ENCODE measurements around the gene ITIH6.

The ITIH6 gene

DNA sequence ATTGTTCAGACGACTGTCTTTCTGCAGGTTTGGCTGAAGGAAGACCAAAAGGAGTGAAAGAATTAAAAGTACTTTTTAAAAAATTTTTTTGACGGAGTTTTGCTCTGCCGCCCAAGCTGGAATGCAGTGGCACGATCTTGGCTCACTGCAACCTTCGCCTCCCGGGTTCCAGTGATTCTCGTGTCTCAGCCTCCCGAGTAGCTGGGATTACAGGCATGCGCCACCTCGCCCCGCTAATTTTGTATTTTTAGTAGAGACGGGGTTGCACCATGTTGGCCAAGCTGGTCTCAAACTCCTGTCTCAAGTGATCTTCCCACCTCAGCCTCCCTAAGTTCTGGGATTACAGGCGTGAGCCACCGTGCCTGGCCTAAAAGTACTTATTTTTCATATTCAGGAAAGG lies 86.3 kb downstream of the ITIH6 start:
- DNase-seq, result no peak

DNA sequence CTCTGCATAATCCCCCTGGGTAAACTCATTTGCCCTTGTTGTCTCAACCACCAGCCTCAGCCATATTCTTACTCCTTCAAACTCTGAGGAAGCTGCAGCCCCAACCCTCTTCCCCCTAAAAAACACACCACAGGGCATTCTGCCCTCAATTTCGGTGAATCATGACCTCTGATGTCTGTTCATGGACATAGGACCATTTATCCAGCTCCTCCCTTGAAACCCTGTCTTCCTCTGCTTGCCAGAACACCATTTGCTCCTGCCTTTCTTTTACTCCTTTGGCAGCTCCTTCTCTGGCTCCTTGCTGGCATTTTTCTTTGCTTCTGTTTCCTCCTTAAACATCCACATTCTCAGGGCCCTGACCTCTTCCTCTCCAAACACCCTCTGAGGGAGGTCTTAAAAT lies 87.1 kb downstream of the ITIH6 start:
- no peak for DNase-seq

DNA sequence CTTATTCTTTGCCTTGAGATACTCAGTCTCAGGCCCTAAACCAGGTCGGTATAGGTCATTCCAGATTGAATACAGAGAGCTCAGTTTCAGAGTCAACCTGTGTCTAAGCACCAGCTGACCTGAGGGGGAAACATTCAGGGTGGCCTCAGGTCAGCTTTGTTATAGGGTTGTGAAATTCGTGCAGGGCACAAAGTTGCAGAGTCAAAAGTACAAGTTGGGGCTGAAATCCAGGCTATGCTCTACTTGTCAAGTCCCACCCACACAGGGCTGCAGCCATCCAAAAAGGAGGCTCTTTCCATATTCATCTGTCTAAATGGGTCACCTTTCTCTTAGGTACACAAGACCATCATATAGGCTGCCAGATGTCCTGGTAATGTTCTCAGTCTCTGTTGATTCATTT lies 89.7 kb downstream of the ITIH6 start:
- no peak for DNase-seq

Data from left hindlimb (tissue), 1 donor.